ENCODE results near the gene SCD5.

- TF ChIP-seq, protein P1, sequence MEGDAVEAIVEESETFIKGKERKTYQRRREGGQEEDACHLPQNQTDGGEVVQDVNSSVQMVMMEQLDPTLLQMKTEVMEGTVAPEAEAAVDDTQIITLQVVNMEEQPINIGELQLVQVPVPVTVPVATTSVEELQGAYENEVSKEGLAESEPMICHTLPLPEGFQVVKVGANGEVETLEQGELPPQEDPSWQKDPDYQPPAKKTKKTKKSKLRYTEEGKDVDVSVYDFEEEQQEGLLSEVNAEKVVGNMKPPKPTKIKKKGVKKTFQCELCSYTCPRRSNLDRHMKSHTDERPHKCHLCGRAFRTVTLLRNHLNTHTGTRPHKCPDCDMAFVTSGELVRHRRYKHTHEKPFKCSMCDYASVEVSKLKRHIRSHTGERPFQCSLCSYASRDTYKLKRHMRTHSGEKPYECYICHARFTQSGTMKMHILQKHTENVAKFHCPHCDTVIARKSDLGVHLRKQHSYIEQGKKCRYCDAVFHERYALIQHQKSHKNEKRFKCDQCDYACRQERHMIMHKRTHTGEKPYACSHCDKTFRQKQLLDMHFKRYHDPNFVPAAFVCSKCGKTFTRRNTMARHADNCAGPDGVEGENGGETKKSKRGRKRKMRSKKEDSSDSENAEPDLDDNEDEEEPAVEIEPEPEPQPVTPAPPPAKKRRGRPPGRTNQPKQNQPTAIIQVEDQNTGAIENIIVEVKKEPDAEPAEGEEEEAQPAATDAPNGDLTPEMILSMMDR (IDR thresholded peaks at IDR 0.05), result peak; percentile 87
- no peak for TF ChIP-seq ZFX (IDR thresholded peaks at IDR 0.05; ENCODE audit: borderline replicate concordance)
These were observed 76.7 kb downstream of the SCD5 start for GRCh38 chr4:82721819-82722423.

Data from 22Rv1 (cell line).